Endothelial cell (in vitro differentiated cells): ENCODE measurements around the gene WDFY2. TPM values are rescaled to one million over a fixed set of nuclear protein-coding genes. Genes with fewer than 3 reads are reported as not detected.

Experiments
- DNase-seq: peaks from one replicate; pipeline ENCODE4 v3.0.0; 2021; ENCODE audit warnings: low spot score
- H3K27ac Mint-ChIP-seq: one replicate; pipeline ENCODE4 v1.8.0; 2021; ENCODE audit warnings: mixed read lengths, inconsistent platforms; ENCODE audit not compliant: unreplicated experiment
- H3K27me3 Mint-ChIP-seq: one replicate; pipeline ENCODE4 v1.8.0; 2021; ENCODE audit warnings: mild to moderate bottlenecking, moderate library complexity, mixed read lengths, inconsistent platforms; ENCODE audit not compliant: unreplicated experiment
- H3K36me3 Mint-ChIP-seq: one replicate; pipeline ENCODE4 v1.8.0; 2021; ENCODE audit warnings: mild to moderate bottlenecking, low read depth, mixed read lengths, inconsistent platforms; ENCODE audit not compliant: unreplicated experiment
- H3K4me1 Mint-ChIP-seq: one replicate; pipeline ENCODE4 v1.8.0; 2021; ENCODE audit warnings: mild to moderate bottlenecking, mixed read lengths, inconsistent platforms; ENCODE audit not compliant: unreplicated experiment
- H3K4me3 Mint-ChIP-seq: one replicate; pipeline ENCODE4 v1.8.0; 2021; ENCODE audit warnings: mild to moderate bottlenecking, mixed read lengths, inconsistent platforms; ENCODE audit not compliant: unreplicated experiment
- H3K9me3 Mint-ChIP-seq: one replicate; pipeline ENCODE4 v1.8.0; 2021; ENCODE audit warnings: mixed read lengths, inconsistent platforms; ENCODE audit not compliant: unreplicated experiment
- total RNA-seq: library from RNA; stranded (reverse); fragmentation: NEBNext Ultra II Directional; extraction: Animal tissue kit (Norgen Biotek cat#: 25700); gene quantifications from one replicate; pipeline ENCODE4 v1.2.1, GENCODE V29; 2021; ENCODE audit not compliant: unreplicated experiment
- TF ChIP-seq, protein P1 (sequence below): fragments of 200-600 bp; sonication (generic); IDR thresholded peaks from one replicate; pipeline ENCODE4 v1.5.0; 2021; ENCODE audit warnings: antibody characterized with exemption; ENCODE audit not compliant: unreplicated experiment

Gene WDFY2
- total RNA-seq, 1 donor from 2014 or later: 22.7 TPM

DNA sequence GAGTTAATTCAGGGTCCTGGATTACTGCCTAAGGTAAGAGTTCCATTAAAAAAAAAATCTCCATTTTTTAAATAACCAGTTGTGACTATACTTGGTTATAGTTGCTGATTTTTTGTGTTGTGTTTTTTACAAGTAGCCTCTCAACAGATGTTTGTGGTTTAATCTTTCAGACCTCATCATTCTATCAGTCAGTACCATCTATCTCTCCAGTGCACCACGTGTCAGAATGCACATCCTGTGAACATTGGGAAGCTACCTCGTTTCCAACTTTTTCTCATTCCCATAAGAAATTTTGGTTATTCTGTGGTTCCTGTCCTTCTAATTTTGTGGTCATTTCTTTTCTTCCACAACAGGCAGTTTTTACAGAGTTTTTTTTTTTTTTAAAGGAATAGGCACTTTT lies 39.2 kb downstream of the WDFY2 start:
- H3K9me3 Mint-ChIP-seq: peaks cover 4% of the 10 kb centered on the region
- H3K27ac Mint-ChIP-seq: no peak overlapping the region

DNA sequence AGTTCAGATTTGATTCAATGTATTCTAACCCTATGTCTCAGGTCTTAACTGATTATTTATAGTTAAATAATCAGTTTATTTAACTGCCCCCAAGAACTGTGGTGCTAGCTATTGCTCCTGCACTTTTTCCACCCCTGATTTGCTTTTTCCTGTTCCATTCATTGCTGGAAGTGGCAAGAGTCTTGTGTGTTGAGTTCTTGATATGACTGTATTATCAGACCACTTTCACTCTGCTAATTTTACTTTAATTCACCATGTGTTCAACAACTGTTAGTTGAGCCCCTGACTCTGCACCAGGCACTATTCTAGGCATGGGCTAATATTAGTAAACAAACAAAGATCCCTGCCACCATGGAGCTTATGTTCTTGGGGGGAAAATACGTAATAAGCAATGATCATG lies 39.9 kb downstream of the WDFY2 start:
- peaks cover 6% of the 10 kb centered on the region for H3K36me3 Mint-ChIP-seq
- TF ChIP-seq, protein P1, sequence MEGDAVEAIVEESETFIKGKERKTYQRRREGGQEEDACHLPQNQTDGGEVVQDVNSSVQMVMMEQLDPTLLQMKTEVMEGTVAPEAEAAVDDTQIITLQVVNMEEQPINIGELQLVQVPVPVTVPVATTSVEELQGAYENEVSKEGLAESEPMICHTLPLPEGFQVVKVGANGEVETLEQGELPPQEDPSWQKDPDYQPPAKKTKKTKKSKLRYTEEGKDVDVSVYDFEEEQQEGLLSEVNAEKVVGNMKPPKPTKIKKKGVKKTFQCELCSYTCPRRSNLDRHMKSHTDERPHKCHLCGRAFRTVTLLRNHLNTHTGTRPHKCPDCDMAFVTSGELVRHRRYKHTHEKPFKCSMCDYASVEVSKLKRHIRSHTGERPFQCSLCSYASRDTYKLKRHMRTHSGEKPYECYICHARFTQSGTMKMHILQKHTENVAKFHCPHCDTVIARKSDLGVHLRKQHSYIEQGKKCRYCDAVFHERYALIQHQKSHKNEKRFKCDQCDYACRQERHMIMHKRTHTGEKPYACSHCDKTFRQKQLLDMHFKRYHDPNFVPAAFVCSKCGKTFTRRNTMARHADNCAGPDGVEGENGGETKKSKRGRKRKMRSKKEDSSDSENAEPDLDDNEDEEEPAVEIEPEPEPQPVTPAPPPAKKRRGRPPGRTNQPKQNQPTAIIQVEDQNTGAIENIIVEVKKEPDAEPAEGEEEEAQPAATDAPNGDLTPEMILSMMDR: no peak
- H3K4me3 Mint-ChIP-seq: no peak overlapping the region
- peaks cover 4% of the 10 kb centered on the region for H3K9me3 Mint-ChIP-seq
- H3K27ac Mint-ChIP-seq: no peak overlapping the region
- peaks cover 62% of the 10 kb centered on the region for H3K4me1 Mint-ChIP-seq
- no peak for DNase-seq
- H3K27me3 Mint-ChIP-seq: peaks cover 7% of the 10 kb centered on the region

More for the DNA sequence above, 39.2 kb downstream of the WDFY2 start:
- TF ChIP-seq, protein P1: no peak
- Mint-ChIP-seq H3K4me1 (peaks cover 68% of the 10 kb centered on the region), H3K4me3 (no peak overlapping the region), H3K36me3 (peaks cover 6% of the 10 kb centered on the region), H3K27me3 (peaks cover 7% of the 10 kb centered on the region)
- DNase-seq: no peak

DNA sequence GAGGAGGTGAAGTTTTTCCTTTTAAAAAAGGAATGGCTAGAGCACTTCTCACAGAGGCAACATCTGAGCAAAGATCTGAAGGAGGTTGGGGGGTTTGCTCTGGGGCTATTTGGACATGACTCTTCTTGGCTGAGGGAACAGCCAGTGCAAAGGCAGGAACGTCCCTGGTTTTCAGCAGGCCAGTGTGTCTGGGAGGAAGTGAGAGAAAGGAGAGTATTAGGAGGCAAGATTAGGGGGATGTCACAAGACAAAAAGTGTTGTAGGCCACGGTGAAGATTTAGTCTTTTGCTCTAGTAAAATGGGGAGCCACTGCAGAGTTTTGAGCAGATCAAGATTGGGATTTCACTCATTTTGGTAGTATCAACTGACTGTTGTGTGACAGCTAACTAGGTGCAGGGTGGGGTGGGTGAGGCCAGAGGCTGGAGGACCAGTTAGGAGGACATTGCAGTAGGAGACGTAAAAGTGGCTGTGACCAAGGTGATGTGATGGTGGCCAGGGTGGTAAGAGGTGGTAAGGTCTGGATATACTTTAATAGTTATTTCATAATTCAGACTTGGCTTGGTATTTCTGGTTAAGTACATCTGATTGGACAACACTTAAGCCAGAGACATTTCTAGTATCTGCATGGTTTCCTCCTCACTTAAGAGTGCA lies 40.6 kb downstream of the WDFY2 start:
- TF ChIP-seq, protein P1: no peak
- peaks cover 7% of the 10 kb centered on the region for H3K27me3 Mint-ChIP-seq
- DNase-seq: no peak
- H3K4me3 Mint-ChIP-seq: peak overlapping the region; percentile 68
- peaks cover 6% of the 10 kb centered on the region for H3K36me3 Mint-ChIP-seq
- H3K9me3 Mint-ChIP-seq: peaks cover 4% of the 10 kb centered on the region
- peaks cover 57% of the 10 kb centered on the region for H3K4me1 Mint-ChIP-seq
- H3K27ac Mint-ChIP-seq: peak overlapping the region; percentile 88

DNA sequence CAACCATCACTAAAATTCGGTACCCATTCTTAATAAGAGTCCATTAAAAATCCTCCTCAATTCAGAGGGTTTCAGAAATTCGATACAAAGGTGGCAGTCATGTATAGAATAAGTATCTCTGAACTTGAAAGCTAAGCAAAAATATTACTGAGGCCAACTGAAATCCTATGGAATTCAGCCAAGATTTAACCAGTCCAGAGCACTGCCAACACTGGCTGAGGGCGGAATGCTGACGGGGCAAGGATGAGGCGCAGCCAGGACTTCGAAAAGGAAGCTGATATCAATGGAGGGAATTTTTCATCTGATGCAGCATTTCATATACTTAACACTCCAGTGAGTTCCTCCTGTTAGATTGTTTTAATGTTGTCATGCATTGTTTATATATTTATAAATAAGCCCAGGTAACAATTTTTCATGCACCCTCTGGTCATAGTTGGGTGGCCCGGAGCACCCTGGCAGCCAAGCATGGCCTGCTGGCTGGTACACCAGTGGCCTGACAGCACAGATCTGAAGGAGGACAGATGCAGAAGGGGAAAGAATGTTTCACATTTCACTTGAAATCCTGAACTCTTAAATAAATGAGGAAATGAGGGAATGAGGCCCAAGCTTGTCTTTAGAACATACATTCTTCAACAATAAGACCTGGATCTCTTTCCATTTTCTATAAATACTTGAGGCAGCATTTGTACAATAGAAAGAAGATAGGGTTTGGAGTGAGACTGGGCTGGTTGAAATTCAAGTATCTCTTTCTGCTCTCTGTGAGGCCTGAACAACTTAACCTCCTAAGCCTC lies 41.5 kb downstream of the WDFY2 start:
- Mint-ChIP-seq H3K4me1 (peaks cover 51% of the 10 kb centered on the region), H3K9me3 (peaks cover 4% of the 10 kb centered on the region), H3K27ac (no peak overlapping the region), H3K36me3 (peaks cover 6% of the 10 kb centered on the region), H3K27me3 (peaks cover 6% of the 10 kb centered on the region), H3K4me3 (no peak overlapping the region)
- DNase-seq: no peak
- TF ChIP-seq, protein P1: no peak

DNA sequence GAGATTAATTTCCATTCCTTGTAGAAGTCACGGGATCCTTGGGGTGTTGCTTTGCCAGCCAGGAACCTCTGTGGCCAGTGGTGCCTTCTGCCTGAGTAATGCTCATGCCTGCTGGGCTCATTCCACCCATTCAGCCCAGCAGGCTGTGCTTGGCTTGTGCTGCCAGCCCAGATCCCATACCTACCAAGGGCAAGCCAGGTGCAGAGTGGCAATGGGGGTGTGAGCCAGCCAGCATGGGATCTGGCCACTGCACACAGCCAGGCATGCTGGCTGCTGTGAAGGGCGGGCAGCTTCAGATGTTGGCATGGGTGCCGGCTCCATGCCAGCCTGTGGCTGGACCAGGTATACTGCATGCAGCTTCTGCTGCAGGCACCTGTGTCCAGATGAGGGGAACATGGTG lies 42.5 kb downstream of the WDFY2 start:
- Mint-ChIP-seq H3K27me3 (peaks cover 5% of the 10 kb centered on the region), H3K9me3 (peaks cover 4% of the 10 kb centered on the region), H3K4me3 (no peak overlapping the region), H3K27ac (no peak overlapping the region), H3K36me3 (peaks cover 6% of the 10 kb centered on the region), H3K4me1 (peaks cover 43% of the 10 kb centered on the region)
- TF ChIP-seq, protein P1: no peak
- no peak for DNase-seq
